NB4 (cell line): ENCODE measurements around the gene CDK9.

ENCODE experiments used
- DNase-seq: peaks from one replicate; pipeline ENCODE4 v3.0.0; 2010; ENCODE audit warnings: low read depth
- H3K4me3 ChIP-seq: one replicate; pipeline ENCODE4 v1.5.1; 2011; ENCODE audit warnings: mild to moderate bottlenecking, low read depth, low read length, moderate library complexity
- CTCF ChIP-seq: IDR thresholded peaks from one replicate; pipeline ENCODE4 v1.5.1; 2012; ENCODE audit warnings: low read depth, low read length
- MAX ChIP-seq: IDR thresholded peaks from 2 replicates; pipeline ENCODE4 v1.6.1; 2011; ENCODE audit warnings: low read depth, low read length
- MYC ChIP-seq: IDR thresholded peaks from 2 replicates; pipeline ENCODE4 v1.6.1; 2011; ENCODE audit warnings: low read depth, low read length
- POLR2A ChIP-seq: IDR thresholded peaks from 2 replicates; pipeline ENCODE4 v1.6.1; 2011; ENCODE audit warnings: mild to moderate bottlenecking; ENCODE audit not compliant: insufficient read length; ENCODE audit errors: extremely low read depth

Gene CDK9

GRCh38 chr9:127768698-127769097, 17.1 kb upstream of the CDK9 start:
- DNase-seq, result no peak
- TF ChIP-seq CTCF, result no peak
- TF ChIP-seq MYC, result no peak
- no peak for TF ChIP-seq MAX
- no peak for TF ChIP-seq POLR2A
- no peak overlapping the region for H3K4me3 ChIP-seq

- no peak for TF ChIP-seq MAX
- no peak for TF ChIP-seq CTCF
- no peak for TF ChIP-seq MYC
- no peak for TF ChIP-seq POLR2A
- no peak for DNase-seq
- no peak overlapping the region for H3K4me3 ChIP-seq
Measured at GRCh38 chr9:127769101-127769500, 16.7 kb upstream of the CDK9 start.

- peak; percentile 48 for DNase-seq
- no peak overlapping the region for H3K4me3 ChIP-seq
- TF ChIP-seq CTCF, result no peak
Measured at GRCh38 chr9:127769929-127770582, 15.8 kb upstream of the CDK9 start.

GRCh38 chr9:127770583-127770904, 15.3 kb upstream of the CDK9 start:
- H3K4me3 ChIP-seq, result peak overlapping the region; percentile 40
- TF ChIP-seq MYC (no peak), POLR2A (no peak), CTCF (no peak), MAX (no peak)
- DNase-seq, result no peak

GRCh38 chr9:127770905-127771569, 14.8 kb upstream of the CDK9 start:
- DNase-seq, result peak; percentile 98
- peak; percentile 23 for TF ChIP-seq POLR2A
- 0 out of 2 replicates have a peak, but pooled peaks have one; percentile 16 for TF ChIP-seq MYC
- TF ChIP-seq MAX, result peak; percentile 51; the same call in 1 of the 2 replicates
- TF ChIP-seq CTCF, result no peak
- H3K4me3 ChIP-seq, result peak overlapping the region; percentile 40
